GM21786 (cell line): ENCODE results near the gene UST.
A peak's percentile ranks its signal among the peaks of the same experiment; 100 is the strongest.

Experiments
- ATAC-seq: cut with Tn5 transposase; IDR thresholded peaks from one replicate; pipeline ENCODE4 v1.9.1; 2021; ENCODE audit not compliant: unreplicated experiment

Gene UST

GRCh38 chr6:149054559-149055194, 307.8 kb downstream of the UST start:
- peak; percentile 91 for ATAC-seq

- no peak for ATAC-seq
These were observed 308.5 kb downstream of the UST start for GRCh38 chr6:149055195-149055899.

- no peak for ATAC-seq
These were observed 310.1 kb downstream of the UST start for GRCh38 chr6:149056777-149057463.

- no peak for ATAC-seq
These were observed 310.6 kb downstream of the UST start for GRCh38 chr6:149057464-149057840.

- no peak for ATAC-seq
These were observed 312.7 kb downstream of the UST start for GRCh38 chr6:149059557-149059956.

GRCh38 chr6:149060300-149060984, 313.6 kb downstream of the UST start:
- peak; percentile 86 for ATAC-seq

- no peak for ATAC-seq
These were observed 314.3 kb downstream of the UST start for GRCh38 chr6:149060985-149061760.

GRCh38 chr6:149061930-149062329, 315.1 kb downstream of the UST start:
- no peak for ATAC-seq

- no peak for ATAC-seq
These were observed 316.0 kb downstream of the UST start for GRCh38 chr6:149062653-149063348.

GRCh38 chr6:149063468-149063867, 316.6 kb downstream of the UST start:
- ATAC-seq = no peak

- no peak for ATAC-seq
These were observed 317.3 kb downstream of the UST start for GRCh38 chr6:149064001-149064659.

GRCh38 chr6:149064660-149065015, 317.8 kb downstream of the UST start:
- ATAC-seq = no peak

GRCh38 chr6:149065121-149065520, 318.3 kb downstream of the UST start:
- no peak for ATAC-seq

- peak; percentile 98 for ATAC-seq
These were observed 319.1 kb downstream of the UST start for GRCh38 chr6:149065658-149066556.

- no peak for ATAC-seq
These were observed 325.2 kb downstream of the UST start for GRCh38 chr6:149071997-149072396.

- no peak for ATAC-seq
These were observed 328.0 kb downstream of the UST start for GRCh38 chr6:149074832-149075258.

- ATAC-seq = no peak
These were observed 329.0 kb downstream of the UST start for GRCh38 chr6:149075616-149076354.

- no peak for ATAC-seq
These were observed 329.5 kb downstream of the UST start for GRCh38 chr6:149076355-149076734.
